Panc1 (cell line): Measurements from ENCODE around the gene THRB. TPM values are rescaled to one million over a fixed set of nuclear protein-coding genes. Genes with fewer than 3 reads are reported as not detected.

Experiments used
- ATAC-seq: fragments of 200-7000 bp; cut with Tn5 transposase; 2 replicates; pipeline ENCODE4 v1.9.1; 2020; ENCODE audit warnings: mild to moderate bottlenecking, moderate library complexity
- BruUV-seq: library from RNA; stranded (reverse); fragments of 400-500 nt; replicated peaks from 2 replicates; lab custom pipeline; 2021; lab: Mats Ljungman, UMichigan
- CTCF ChIA-PET: fragments of 300-600 bp; sonication (Branson Sonifier 250); formaldehyde crosslinking; loops from one replicate; lab custom pipeline; 2022; ENCODE audit warnings: antibody characterized with exemption; lab: Charles Lee
- POLR2A ChIA-PET: fragments of 300-600 bp; sonication (Branson Sonifier 250); formaldehyde crosslinking; loops from one replicate; lab custom pipeline; 2022; ENCODE audit warnings: antibody characterized with exemption; lab: Charles Lee
- DNase-seq: peaks from one replicate; pipeline ENCODE4 v3.0.0-alpha.2; 2010; ENCODE audit warnings: low read depth, low spot score
- H3K27ac ChIP-seq: 2 replicates; pipeline ENCODE4 v1.5.1; 2011; ENCODE audit warnings: mild to moderate bottlenecking, low read length, inconsistent platforms
- H3K27me3 ChIP-seq: fragments of 200-500 bp; sonication (Bioruptor generic); 2 replicates; pipeline ENCODE4 v1.6.0; 2014; ENCODE audit warnings: low read length, inconsistent platforms; ENCODE audit not compliant: control insufficient read depth, insufficient read depth
- H3K36me3 ChIP-seq: fragments of 200-500 bp; sonication (Bioruptor generic); 2 replicates; pipeline ENCODE4 v1.5.1; 2014; ENCODE audit warnings: inconsistent platforms, mild to moderate bottlenecking, low read length, moderate library complexity; ENCODE audit not compliant: control insufficient read depth, insufficient read depth
- H3K4me1 ChIP-seq: 2 replicates; pipeline ENCODE4 v1.5.1; 2011; ENCODE audit warnings: inconsistent platforms, mild to moderate bottlenecking, low read length, moderate library complexity; ENCODE audit not compliant: control insufficient read depth, insufficient read depth
- H3K4me3 ChIP-seq, 2 experiments: 2 replicates each; pipeline ENCODE4 v1.5.1; 2011 to 2012; ENCODE audit warnings: low read depth in 2 of 2, low read length in 2 of 2, mild to moderate bottlenecking in 2 of 2, inconsistent platforms in 1 of 2, moderate library complexity in 1 of 2
- H3K9me3 ChIP-seq: fragments of 200-500 bp; sonication (Bioruptor generic); 2 replicates; pipeline ENCODE4 v1.5.1; 2014; ENCODE audit warnings: low read depth, mild to moderate bottlenecking, inconsistent platforms, low read length, moderate library complexity; ENCODE audit not compliant: control insufficient read depth, insufficient read depth
- CTCF ChIP-seq: fragments of 450-650 bp; IDR thresholded peaks from 2 replicates; pipeline ENCODE4 v1.5.1; 2017; ENCODE audit warnings: mild to moderate bottlenecking
- POLR2AphosphoS5 ChIP-seq: IDR thresholded peaks from 2 replicates; pipeline ENCODE4 v1.6.1; 2012; ENCODE audit warnings: mild to moderate bottlenecking, low read depth, low read length, moderate library complexity
- REST ChIP-seq, 2 experiments: IDR thresholded peaks; 2 replicates each; pipeline ENCODE4 v1.6.1; 2011 to 2012; ENCODE audit warnings: low read depth in 2 of 2, control low read depth in 1 of 2, low read length in 1 of 2, mild to moderate bottlenecking in 1 of 2, moderate library complexity in 1 of 2; ENCODE audit not compliant: insufficient read depth in 1 of 2
- SIN3A ChIP-seq: IDR thresholded peaks from 2 replicates; pipeline ENCODE4 v1.6.1; 2012; ENCODE audit warnings: low read depth, mild to moderate bottlenecking, low read length, moderate library complexity, borderline replicate concordance; ENCODE audit not compliant: insufficient read depth
- TCF7L2 ChIP-seq: IDR thresholded peaks from 2 replicates; pipeline ENCODE4 v1.6.1; 2011; ENCODE audit warnings: mild to moderate bottlenecking, low read depth, low read length, inconsistent platforms
- in situ Hi-C: cut with HindIII; loops from 2 replicates; pipeline ENCODE4 v1.10.0; 2016; ENCODE audit warnings: low sequenced_read_pairs, low pct_unique_long_range_greater_than_20kb
- intact Hi-C: fragments of 100-400 bp; cut with micrococcal nuclease; formaldehyde crosslinking; loops from one replicate; pipeline ENCODE4 v1.10.0; 2022; ENCODE audit not compliant: unreplicated experiment
- total RNA-seq: library from RNA; stranded (reverse); gene quantifications from one replicate; pipeline ENCODE4 v1.2.1, GENCODE V29; 2021; ENCODE audit not compliant: unreplicated experiment

Gene THRB
- total RNA-seq, 1 experiment from 2014 or later: 3.9 TPM

- no TSS peak for BruUV-seq
- in situ Hi-C loops (no loop called here), intact Hi-C loops (no loop called here)
- no peaks in the 10 kb centered on the region for H3K36me3 ChIP-seq
- H3K27me3 ChIP-seq: no peaks in the 10 kb centered on the region
- ATAC-seq (no peak), DNase-seq (no peak)
- no peaks in the 10 kb centered on the region for H3K9me3 ChIP-seq
- TF ChIP-seq SIN3A (no peak), CTCF (no peak), REST (IDR thresholded peaks at IDR 0.05; ENCODE audit: insufficient read depth in 1 of 2, low read depth in 2 of 2, low read length in 1 of 2) (no peak), TCF7L2 (no peak), POLR2AphosphoS5 (no peak)
- no peak overlapping the region for H3K27ac ChIP-seq
- CTCF ChIA-PET: no interaction called here
- no peaks in the 10 kb centered on the region for H3K4me1 ChIP-seq
- H3K4me3 ChIP-seq: no peak overlapping the region
- POLR2A ChIA-PET: no interaction called here
These were observed 12.4 kb downstream of the THRB start for GRCh38 chr3:24482096-24482705.

GRCh38 chr3:24481193-24481592, 13.5 kb downstream of the THRB start:
- POLR2A ChIA-PET: no interaction called here

More at GRCh38 chr3:24481193-24481592, 13.5 kb downstream of the THRB start:
- Histone ChIP-seq H3K4me3 (no peak overlapping the region), H3K27me3 (no peaks in the 10 kb centered on the region), H3K36me3 (no peaks in the 10 kb centered on the region), H3K27ac (no peak overlapping the region), H3K4me1 (no peaks in the 10 kb centered on the region), H3K9me3 (no peaks in the 10 kb centered on the region)
- ATAC-seq: no peak
- CTCF ChIA-PET: no interaction called here
- in situ Hi-C loops (no loop called here), intact Hi-C loops (no loop called here)
- no TSS peak for BruUV-seq
- TF ChIP-seq POLR2AphosphoS5 (no peak), SIN3A (no peak), CTCF (no peak), REST (IDR thresholded peaks at IDR 0.05; ENCODE audit: insufficient read depth in 1 of 2, low read depth in 2 of 2, low read length in 1 of 2) (no peak), TCF7L2 (no peak)
- DNase-seq: no peak
